Measurements from ENCODE around the gene RNH1.
A peak's percentile ranks its signal among the peaks of the same experiment; 100 is the strongest.

RNH1 gene

GRCh38 chr11:454801-455565 lies 52.1 kb downstream of the RNH1 start:
- no peak for DNase-seq

GRCh38 chr11:454043-454442 lies 53.0 kb downstream of the RNH1 start:
- DNase-seq = no peak

- no peak for DNase-seq
These were observed 53.5 kb downstream of the RNH1 start for GRCh38 chr11:453564-453963.

DNA sequence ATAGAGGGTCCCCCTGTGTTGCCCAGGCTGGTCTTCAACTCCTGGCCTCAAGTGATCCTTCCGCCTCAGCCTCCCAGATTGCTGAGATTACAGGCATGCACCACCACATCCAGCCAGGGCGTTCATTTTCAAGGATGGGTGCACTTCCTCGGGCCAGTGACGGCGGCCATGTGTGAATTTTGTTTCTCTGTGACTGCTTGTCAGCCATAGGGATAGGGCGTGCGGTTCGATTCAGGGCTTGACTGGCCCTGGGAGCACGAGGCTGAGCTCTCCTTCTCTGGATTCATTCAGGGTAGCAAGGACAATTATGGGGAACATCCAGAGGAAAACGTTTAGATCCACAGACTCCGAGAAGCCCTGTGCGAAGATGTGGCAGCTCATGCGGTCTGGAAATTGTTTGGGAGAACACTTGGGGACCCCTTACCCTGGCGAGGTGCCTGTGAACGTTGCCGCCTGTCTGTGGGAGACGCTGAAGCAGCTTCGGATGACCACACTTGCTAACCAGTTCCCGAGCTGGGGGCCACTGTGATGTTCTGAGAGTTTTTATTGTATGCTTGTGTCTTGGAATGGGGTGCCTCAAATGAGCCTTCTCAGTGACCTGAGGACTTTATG lies 54.0 kb downstream of the RNH1 start:
- no peak for DNase-seq

GRCh38 chr11:452203-452744 lies 54.8 kb downstream of the RNH1 start:
- no peak for DNase-seq

DNA sequence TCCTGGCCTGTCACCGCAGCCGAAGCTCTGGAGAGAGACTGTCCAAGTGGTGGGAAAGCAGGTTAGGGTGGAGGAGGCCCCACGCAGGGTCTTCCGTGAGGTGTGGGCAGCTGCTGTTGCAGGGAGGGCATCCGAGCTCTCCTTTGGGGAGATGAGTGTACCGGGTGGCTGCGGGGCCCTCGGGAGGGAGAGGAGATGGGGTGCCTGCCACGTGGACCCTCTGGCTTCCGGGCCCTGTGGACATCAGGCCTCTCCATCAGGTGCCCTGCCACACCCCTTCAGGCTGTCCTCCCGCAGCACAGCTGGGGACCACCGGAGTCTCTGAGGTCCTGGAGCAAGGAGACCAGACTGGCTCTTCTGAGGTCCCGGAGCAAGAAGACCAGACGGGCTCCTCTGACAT lies 55.3 kb downstream of the RNH1 start:
- DNase-seq = no peak

DNA sequence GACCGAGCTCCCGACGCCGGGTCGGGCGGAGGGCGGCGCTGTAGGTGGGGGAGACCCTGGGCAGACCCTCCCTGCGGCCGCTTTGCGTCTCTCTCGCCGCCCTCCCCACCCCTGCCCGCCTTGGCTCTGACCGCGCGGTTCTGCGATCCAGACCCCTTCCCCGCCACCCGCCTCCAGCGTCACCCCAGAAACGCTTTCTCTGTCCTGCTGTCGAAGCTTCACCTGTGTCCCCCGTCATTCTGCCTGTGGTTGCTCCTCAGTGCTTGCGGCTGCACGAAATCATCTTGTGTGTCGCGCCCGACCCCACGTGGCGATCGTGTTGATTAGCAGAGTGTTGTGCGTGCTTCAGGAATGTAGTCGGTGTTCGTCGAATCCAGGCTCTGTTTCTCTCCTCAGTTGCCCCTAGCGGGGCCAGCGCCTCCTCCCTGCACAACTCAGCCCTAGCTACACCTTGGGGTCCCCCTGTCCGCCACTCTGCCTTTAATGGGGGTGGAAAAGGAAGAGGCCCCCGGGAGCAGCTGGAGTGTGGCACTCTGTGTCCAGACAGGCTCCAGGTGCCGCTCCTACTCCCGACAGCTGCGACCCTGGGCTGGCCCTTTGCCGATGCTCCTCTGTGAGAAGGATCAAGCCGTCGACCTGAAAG lies 56.1 kb downstream of the RNH1 start:
- peak in 1 of 2 experiments; percentile 33 for DNase-seq

- peak; percentile 91 to 95 for DNase-seq
These were observed 56.9 kb downstream of the RNH1 start, which contains the start of gene PTDSS2 for GRCh38 chr11:449889-450808. PTDSS2 (plus strand) TSS chr11:450279; CDS start chr11:450456, 177 bp downstream.

GRCh38 chr11:447923-448731 lies 58.9 kb downstream of the RNH1 start:
- peak; percentile 76 to 96 for DNase-seq

DNA sequence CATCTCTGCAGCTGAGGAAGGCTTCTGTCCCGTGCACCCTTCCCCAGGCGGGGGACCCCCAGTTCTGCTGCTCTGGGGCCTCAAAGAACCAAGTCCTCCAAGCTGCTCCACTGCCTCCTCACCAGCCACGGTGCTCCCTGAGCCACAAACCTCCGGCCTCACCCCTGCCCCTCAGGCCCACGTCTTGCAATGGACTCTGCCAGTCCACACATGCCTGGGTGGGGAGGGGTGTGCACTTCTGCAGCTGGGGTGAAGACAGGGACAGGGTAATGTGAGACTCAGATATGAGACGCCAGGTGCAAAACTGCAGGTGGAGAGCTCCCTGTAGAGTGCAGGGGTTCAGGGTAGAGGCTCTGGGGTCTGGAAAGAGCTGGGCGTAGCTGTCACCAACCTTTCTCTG lies 60.2 kb downstream of the RNH1 start:
- DNase-seq = no peak

- peak in 1 of 2 experiments; percentile 39 for DNase-seq
These were observed 61.1 kb downstream of the RNH1 start for GRCh38 chr11:445765-446588.

All from NCI-H446 (cell line).